HL-60/S4 (cell line): ENCODE results near the gene MEIS3.
"Not testable (repeated sequence)": the region's sequence is repeated elsewhere in the genome, so short reads cannot be mapped to it uniquely, and the experiment has no call there.

Source experiments
- in situ Hi-C: fragments of 300-500 bp; cut with MboI; formaldehyde crosslinking; loops from 2 replicates; pipeline ENCODE4 v1.14.3; 2022; ENCODE audit warnings: low sequenced_read_pairs

Gene MEIS3

DNA sequence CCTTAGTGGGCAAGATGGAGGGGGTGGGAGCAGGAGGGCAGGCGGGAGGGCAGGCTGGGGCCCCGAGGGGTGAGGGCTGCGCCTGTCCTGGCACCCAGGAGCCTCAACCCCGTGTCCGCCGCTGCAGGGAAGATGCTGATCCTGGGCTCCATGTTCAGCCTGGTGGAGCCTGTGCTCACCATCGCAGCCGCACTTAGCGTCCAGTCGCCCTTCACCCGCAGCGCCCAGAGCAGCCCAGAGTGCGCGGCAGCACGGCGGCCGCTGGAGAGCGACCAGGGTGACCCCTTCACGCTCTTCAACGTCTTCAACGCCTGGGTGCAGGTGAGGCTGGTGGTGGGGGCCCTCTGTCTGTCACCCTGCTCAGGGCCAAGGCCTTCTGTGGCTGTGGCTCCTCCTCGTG is 46.7 kb downstream of the MEIS3 start:
- in situ Hi-C loops, result no loop called here

DNA sequence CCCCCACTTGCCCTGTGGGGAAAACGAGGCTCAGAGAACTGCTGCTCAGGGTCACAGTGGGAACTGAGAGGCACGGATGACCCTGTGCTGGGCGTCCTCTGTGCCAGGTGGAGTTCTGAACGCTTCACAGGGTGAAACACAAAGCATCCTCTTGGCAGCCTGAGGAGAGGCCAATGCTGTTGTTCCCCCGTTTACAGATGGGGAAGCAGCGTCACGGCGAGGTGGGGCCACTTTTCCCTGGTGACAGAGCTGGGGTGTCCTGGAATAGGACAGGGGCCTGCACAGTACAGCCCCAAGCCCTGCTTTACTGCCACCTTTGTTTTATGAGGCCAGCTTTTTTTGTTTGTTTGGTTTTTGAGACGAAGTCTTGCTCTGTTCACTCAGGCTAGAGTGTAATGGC is 48.1 kb downstream of the MEIS3 start:
- in situ Hi-C loops, result no loop called here

DNA sequence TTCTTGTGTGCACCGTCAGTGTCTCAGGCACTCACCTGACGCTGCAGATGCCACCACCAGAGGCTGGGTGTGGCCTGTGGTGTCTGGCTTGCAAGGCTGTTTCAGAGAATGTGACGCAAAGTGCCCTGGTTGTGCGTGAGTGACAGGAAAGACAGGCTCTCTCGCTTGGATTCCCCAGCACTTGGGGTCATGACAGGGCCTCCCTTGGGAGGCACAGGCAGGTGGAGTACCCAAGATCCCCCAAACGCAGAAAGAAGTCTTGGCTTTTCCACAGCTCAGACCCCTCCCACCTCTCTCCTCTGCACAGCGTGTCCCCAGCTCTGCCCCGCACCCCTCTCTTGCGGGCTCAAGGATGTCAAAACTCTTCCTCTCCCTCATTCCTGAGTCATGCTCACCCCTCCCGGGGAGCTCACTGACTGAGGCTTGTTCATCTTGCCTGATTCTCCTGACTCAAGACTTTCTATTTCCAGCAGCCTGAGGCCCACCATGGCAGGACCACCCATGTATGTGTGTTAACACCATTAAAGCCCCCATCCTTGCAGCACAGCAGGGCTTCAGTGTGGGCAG is 49.2 kb downstream of the MEIS3 start:
- in situ Hi-C loops, result no loop called here

DNA sequence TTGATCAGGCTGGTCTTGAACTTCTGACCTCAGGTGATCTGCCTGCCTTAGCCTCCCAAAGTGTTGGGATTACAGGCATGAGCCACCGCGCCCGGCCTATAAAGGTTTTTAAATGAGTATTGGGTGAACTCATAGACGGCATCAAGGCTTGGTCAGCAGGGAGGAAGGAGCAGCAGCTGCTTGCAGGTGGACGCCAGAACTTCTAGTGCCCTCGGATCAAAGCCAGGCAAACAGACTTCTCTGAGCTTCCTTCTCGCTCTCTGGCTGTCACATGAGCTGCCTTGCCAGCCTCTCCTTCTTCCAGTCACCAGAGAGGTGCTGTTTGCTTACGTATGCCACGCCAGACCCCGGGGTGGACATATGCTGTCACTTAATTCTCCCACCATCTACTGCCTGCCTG is 53.9 kb downstream of the MEIS3 start:
- in situ Hi-C loops, result not testable (repeated sequence)

DNA sequence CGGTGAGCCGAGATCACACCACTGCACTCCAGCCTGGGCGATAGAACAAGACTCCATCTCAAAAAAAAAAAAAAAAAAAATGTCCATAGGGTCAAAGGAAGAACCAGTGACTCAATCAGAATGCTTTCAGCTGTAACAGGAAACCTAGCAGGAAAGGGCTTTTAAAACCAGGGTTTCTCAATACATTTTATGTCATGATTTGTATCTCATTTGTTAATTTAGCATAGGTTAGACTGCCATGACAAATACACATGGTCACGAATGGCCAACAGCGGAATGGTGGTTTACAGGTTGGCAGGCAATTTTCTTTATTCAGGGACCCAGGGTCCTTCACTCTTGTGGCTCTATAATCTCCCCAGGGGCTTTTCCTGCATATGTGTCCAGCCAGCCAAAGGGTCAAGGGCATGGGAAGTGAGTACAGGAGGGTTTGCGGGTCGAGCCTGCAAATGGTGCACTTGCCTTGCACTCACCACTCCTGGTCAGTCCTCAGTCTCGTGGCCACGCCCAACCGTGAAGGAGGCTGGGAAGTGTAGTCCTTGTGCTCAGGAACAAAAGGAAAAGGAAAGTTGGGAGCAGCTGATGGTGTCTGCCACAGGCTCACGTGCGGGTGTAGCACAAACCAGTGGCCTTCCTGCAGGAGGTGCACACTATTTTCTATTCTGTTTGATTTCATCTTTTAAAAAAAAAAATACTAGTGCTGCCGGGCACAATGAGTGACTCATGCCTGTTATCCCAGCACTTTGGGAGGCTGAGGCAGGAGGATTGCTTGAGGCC is 55.4 kb downstream of the MEIS3 start:
- in situ Hi-C loops, result no loop called here

DNA sequence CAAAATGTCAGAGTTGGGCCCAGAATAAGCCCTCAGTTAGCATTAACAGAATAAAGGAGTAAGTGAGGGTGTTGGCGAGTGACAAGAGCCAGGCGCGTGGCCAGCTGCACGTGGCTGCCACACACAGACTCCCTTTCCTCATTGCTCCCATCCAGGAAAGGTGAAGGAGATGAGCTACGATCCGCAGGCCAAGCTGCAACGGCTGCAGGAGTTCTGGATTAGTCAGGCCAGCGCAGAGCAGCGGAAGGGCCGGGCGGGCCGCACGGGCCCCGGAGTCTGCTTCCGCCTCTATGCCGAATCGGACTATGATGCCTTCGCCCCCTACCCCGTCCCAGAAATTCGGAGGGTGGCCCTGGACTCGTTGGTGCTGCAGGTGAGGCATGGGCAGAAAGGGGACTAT is 57.0 kb downstream of the MEIS3 start:
- in situ Hi-C loops, result no loop called here

DNA sequence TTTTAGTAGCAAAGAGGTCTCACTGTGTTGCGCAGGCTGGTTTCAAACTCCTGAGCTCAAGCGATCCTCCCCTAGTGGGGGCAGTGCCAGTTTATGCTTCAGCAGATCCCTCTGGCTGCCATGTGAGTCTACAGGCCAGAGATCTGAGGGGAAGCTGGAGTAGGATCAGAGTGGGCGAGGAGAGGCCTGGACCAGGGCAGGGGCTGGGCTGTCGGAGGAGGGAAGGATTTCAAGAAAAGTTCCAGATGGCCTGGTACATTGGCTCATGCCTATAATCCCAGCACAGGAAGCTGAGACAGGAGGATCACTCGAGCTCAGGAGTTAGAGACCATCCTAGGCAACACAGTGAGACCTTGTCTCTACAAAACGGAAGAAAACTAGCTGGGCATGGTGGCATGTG is 60.4 kb downstream of the MEIS3 start:
- in situ Hi-C loops, result no loop called here

DNA sequence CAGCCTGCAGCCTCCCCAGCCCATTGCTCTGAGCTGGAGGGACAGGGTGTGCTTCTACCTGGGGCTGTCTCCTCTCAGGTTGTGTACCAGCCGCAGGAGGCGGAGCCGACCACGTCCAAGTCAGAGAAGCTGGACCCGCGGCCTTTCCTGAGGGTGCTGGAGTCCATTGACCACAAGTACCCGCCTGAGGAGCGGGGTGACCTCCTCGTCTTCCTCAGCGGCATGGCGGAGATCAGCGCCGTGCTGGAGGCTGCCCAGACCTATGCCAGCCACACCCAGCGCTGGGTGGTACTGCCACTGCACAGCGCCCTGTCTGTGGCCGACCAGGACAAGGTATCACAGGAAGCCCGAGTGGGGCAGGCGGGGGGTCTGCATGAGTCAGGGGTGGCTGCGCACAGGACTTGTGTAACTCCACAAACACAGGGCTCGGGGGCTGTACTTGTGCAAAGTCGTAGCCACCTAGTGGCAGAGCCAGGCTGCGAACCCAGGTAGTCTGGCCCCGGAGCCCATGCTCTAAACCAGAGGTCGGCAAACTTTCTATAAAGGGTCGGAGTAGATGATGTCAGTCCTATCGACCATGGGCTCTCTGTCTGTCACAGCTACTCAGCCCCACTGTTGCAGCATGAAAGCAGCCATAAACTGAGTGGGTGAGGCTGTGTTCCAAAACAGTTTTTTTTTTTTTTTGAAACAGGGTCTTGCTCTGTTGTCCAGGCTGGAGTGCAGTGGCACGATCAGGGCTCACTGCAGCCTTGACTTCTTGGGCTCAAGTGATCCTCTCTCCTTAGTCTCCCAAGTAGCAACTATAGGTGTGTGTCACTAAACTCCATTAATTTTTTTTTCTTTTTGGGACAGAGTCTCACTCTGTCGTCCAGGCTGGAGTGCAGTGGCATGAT is 61.3 kb downstream of the MEIS3 start:
- in situ Hi-C loops, result no loop called here

DNA sequence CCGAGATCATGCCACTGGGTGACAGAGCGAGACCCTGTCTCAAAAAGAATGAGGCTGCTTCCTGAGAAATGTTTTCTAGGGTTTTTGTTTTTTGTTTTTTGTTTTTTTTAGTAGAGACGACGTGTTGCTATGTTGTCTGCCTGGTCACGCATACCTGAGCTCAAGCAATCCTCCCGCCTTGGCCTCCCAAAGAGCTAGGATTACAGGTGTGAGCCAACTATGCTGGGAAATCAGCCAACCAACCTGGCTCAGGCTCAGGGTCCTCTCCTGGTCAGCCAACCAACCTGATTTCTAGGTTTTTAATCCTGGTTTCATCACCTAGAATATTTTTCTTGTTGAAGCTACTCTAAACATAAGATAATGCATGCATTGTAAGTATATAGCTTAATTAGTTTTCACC is 62.4 kb downstream of the MEIS3 start:
- in situ Hi-C loops, result no loop called here

DNA sequence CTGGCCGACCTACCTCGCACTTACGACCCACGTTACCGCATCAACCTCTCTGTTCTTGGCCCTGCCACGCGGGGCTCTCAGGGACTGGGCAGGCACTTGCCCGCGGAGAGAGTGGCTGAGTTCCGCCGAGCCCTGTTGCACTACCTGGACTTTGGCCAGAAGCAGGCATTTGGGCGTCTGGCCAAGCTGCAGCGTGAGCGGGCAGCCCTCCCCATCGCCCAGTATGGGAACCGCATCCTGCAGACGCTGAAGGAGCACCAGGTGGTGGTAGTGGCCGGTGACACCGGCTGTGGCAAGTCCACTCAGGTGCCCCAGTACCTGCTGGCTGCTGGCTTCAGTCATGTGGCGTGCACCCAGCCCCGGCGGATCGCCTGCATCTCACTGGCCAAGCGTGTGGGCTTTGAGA is 66.0 kb downstream of the MEIS3 start:
- in situ Hi-C loops, result no loop called here
